Measurements from ENCODE around the gene GPRASP3.
"Not testable (repeated sequence)": the region's sequence is repeated elsewhere in the genome, so short reads cannot be mapped to it uniquely, and the experiment has no call there.

DNA sequence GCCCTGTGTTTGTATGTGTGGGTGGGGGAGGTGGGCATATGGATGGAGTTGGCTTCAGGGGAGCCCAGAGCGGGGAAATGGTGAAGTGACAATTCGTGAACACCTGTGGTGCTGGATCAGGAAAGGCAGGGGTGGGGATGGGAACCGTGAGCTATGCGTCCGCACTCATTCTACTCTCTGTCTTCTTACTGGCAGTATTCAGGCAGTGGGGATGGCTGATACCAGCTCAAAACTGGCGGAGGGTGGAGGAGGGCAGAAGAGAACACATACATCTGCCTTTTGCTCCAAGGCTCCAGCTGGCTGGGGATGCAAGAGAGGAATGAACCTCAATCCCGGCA is 595 bp downstream of the GPRASP3 start:
- not testable (repeated sequence) for TF ChIP-seq POLR2AphosphoS5, POLR2A (IDR thresholded peaks at IDR 0.05)
- TF ChIP-seq, protein P1, sequence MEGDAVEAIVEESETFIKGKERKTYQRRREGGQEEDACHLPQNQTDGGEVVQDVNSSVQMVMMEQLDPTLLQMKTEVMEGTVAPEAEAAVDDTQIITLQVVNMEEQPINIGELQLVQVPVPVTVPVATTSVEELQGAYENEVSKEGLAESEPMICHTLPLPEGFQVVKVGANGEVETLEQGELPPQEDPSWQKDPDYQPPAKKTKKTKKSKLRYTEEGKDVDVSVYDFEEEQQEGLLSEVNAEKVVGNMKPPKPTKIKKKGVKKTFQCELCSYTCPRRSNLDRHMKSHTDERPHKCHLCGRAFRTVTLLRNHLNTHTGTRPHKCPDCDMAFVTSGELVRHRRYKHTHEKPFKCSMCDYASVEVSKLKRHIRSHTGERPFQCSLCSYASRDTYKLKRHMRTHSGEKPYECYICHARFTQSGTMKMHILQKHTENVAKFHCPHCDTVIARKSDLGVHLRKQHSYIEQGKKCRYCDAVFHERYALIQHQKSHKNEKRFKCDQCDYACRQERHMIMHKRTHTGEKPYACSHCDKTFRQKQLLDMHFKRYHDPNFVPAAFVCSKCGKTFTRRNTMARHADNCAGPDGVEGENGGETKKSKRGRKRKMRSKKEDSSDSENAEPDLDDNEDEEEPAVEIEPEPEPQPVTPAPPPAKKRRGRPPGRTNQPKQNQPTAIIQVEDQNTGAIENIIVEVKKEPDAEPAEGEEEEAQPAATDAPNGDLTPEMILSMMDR (IDR thresholded peaks at IDR 0.05): not testable (repeated sequence)
